GM12865 (cell line): Measurements from ENCODE around the gene AGFG2.
"Not testable (repeated sequence)": the region's sequence is repeated elsewhere in the genome, so short reads cannot be mapped to it uniquely, and the experiment has no call there.

Source experiments
- DNase-seq: peaks from one replicate; pipeline ENCODE4 v3.0.0; 2010; ENCODE audit warnings: low read depth
- H3K4me3 ChIP-seq: 2 replicates; pipeline ENCODE4 v1.5.1; 2011; ENCODE audit warnings: mild to moderate bottlenecking, low read depth, low read length, control low read depth
- TF ChIP-seq, protein P1 (sequence below): IDR thresholded peaks from 2 replicates; pipeline ENCODE4 v1.5.1; 2011; ENCODE audit warnings: low read length, control low read depth, low read depth, inconsistent platforms; ENCODE audit not compliant: insufficient read depth; ENCODE audit errors: missing control alignments

AGFG2 gene

DNA sequence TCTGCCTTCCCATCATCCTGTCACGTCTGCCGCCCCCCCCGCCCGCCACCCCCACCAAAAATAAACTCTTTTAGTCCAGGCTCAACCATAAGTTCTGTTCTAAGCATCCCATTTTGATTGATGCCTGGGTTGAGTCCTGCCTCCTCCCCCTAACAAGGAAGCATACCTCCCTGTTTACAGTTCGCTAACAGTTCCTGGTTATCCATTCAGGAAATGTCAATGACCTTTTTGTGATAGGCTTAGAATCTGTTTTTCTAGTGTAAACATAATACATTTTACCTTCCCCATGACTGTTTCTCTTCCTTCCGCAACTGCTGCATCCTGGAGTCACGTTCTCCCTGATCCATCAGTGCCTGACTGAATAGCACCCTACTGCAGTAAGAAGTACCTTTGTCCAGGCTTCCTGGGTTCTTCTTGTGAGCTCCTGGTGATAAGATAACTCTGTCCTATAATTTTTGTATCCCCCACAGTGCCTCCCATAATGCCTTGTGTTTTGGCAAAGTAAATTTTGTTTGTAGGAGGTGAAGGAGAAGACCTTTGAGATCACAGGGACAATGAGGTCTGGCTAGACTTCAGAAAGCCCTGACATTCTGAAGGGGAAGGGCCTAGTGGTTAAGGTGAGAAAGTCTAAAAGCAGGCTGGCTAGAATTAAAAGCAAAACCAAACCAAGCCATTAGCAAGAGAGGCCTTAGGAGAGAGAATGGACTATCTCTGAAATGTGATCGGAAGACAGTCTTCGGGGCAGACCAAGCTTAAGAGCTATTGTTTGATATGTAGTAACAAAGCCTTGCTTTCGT lies 7.3 kb downstream of the AGFG2 start:
- peak; percentile 89 for DNase-seq
- peak overlapping the region; percentile 65 for H3K4me3 ChIP-seq
- TF ChIP-seq, protein P1, sequence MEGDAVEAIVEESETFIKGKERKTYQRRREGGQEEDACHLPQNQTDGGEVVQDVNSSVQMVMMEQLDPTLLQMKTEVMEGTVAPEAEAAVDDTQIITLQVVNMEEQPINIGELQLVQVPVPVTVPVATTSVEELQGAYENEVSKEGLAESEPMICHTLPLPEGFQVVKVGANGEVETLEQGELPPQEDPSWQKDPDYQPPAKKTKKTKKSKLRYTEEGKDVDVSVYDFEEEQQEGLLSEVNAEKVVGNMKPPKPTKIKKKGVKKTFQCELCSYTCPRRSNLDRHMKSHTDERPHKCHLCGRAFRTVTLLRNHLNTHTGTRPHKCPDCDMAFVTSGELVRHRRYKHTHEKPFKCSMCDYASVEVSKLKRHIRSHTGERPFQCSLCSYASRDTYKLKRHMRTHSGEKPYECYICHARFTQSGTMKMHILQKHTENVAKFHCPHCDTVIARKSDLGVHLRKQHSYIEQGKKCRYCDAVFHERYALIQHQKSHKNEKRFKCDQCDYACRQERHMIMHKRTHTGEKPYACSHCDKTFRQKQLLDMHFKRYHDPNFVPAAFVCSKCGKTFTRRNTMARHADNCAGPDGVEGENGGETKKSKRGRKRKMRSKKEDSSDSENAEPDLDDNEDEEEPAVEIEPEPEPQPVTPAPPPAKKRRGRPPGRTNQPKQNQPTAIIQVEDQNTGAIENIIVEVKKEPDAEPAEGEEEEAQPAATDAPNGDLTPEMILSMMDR: no peak

DNA sequence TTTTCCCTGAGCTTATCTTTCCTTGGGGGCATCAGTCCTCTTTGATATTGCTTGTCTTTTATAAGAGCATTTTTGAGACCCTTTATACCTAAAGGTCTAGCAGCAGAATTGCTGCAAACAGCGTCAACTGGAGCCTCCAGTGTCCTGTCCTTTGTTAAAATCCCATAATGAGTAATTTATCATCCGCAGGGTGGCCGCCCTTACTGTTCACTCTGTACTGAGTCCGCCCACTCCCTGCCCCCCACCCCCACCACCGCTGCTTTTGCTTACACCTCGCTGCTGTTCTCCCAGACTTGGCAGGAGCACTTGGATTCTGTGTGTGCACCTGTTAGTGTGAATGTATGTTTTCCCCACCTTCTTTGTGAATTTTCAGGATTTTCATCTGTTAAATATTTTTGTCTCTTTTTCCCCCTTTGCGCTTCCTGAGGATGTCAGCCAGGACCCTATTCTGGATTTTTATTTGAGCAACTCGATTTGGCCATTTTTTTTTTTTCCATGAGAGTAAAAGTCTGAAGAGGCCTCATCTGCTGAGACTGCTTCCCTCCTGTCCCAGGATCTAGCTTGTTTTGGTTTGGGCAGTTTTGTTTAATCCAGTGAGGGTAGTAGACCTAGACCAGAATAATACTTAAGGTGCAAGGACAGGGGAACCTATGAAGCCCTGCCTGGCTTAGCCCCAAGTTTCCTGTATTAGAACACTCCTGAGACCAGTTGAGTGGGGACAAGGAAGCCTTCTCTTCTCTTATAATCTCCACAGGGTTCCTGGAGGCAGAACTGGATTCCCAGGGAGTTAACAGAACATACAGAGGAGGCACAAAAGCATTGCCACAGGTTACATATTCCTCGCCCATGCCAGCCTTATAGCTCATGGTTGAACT lies 8.2 kb downstream of the AGFG2 start:
- H3K4me3 ChIP-seq: peak overlapping the region; percentile 65
- DNase-seq: peak; percentile 58
- TF ChIP-seq, protein P1: no peak

- H3K4me3 ChIP-seq: peak overlapping the region; percentile 65
- TF ChIP-seq, protein P1: no peak
- DNase-seq: peak; percentile 46
Observed at GRCh38 chr7:100547872-100548271, 8.9 kb downstream of the AGFG2 start.

DNA sequence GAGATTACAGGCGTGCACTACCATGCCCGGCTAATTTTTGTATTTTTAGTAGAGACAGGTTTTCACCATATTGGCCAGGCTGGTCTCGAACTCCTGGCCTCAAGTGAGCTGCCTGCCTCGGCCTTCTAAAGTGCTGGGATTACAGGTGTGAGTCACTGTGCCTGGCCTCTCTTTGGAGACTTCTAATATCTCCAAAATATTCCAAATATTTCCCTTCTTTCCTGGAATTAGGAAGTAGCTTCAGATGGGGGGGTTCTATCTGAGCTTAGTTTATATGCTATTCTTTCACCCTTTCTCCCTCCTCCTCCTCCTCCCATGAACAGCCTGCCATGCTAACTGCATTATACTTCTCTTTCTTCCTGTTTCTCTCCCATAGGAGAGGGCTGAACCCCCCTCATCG lies 9.4 kb downstream of the AGFG2 start:
- H3K4me3 ChIP-seq, DNase-seq: not testable (repeated sequence)

- TF ChIP-seq, protein P1: no peak
- DNase-seq: no peak
- no peak overlapping the region for H3K4me3 ChIP-seq
Observed at GRCh38 chr7:100552532-100552931, 13.5 kb downstream of the AGFG2 start.

- no peak for DNase-seq
- TF ChIP-seq, protein P1: no peak
Observed at GRCh38 chr7:100553032-100553431, 14.0 kb downstream of the AGFG2 start.

GRCh38 chr7:100555701-100556100 lies 16.7 kb downstream of the AGFG2 start:
- TF ChIP-seq, protein P1: no peak
- no peak overlapping the region for H3K4me3 ChIP-seq
- DNase-seq: no peak

More at GRCh38 chr7:100553032-100553431, 14.0 kb downstream of the AGFG2 start:
- H3K4me3 ChIP-seq: no peak overlapping the region
